ENCODE results near the gene OBI1.

DNA sequence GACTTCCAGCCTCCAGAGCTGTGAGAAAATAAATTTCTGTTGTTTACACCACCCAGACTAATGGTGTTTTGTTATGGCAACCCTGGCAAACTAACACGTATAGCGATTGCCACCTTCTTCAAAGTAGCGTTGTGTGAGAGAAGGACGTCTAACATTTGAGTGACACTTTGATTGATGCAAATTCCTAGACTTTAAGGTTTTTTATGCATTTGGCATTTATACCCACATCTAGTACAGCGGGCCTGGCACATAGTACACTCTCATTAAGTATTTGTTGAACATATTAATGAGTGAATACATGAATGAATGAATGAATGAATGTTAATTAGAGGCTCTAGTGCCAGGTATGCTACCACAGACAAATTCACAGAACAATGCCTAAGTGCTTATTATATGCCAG is 92.3 kb downstream of the OBI1 start:
- TF ChIP-seq POLR2A (IDR thresholded peaks at IDR 0.05; ENCODE audit: low read depth, low read length) (no peak), POLR2AphosphoS5 (IDR thresholded peaks at IDR 0.05; ENCODE audit: low read depth, low read length) (no peak), TAF1 (IDR thresholded peaks at IDR 0.05; ENCODE audit: borderline replicate concordance, low read depth, low read length) (no peak)

Data from GM12892 (cell line).